Measurements from ENCODE around the gene LGALS9C.
"Not testable (repeated sequence)": the region's sequence is repeated elsewhere in the genome, so short reads cannot be mapped to it uniquely, and the experiment has no call there.

LGALS9C gene

GRCh38 chr17:18530405-18530804 is 53.8 kb downstream of the LGALS9C start:
- not testable (repeated sequence) for DNase-seq (ENCODE audit: low read depth)

DNA sequence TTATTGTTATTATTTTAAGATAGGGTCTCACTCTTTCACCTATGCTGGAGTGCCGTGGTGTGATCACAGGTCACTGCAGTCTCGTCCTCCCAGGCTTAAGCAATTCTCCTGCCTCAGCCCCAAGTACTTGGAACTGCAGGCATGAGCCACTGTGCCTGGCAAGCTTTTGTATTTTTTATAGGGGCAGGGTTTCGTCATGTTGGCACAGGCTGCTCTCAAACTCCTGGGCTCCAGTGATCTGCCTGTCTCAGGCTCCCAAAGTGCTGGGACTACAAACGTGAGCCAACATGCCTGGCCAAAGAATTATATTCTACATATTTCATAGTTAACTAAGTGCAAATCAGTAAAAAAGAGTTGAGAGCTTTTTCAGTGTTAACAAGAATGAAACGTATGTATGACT is 65.6 kb downstream of the LGALS9C start:
- not testable (repeated sequence) for DNase-seq (ENCODE audit: low read depth)

DNA sequence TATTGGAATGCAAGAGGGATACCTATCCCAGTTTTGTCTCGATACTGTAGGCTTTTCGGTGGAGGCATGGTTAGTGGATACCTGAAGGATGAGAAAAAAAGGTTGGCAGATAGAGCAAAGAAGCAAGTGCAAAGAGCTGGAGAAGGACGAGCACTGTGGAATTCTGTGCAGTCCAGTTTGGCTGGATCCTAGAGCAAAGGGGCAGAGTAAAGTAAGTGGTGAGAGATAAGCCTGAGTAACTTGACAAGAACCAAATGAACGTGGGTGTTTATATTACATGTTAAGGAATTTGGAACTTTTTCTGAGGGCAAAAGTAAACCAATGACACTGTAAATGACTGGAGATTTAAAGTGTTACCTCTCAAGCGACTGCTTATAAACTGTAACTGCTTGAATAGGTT is 66.3 kb downstream of the LGALS9C start:
- not testable (repeated sequence) for DNase-seq (ENCODE audit: low read depth)
